OCI-LY3 (cell line): ENCODE data around the gene ILF2.

Experiments
- H2AFZ ChIP-seq: fragments of 200-600, 300-600 bp; shearing (Covaris generic); 2 replicates; pipeline ENCODE4 v1.6.0; 2014; ENCODE audit warnings: antibody characterized with exemption, low read depth, low read length
- H3K27ac ChIP-seq: fragments of 200-600, 300-600 bp; sonication (generic); 2 replicates; pipeline ENCODE4 v1.5.1; 2014; ENCODE audit warnings: mild to moderate bottlenecking, low read length, moderate library complexity, mixed read lengths
- H3K27me3 ChIP-seq: fragments of 200-600, 300-600 bp; sonication (generic); 2 replicates; pipeline ENCODE4 v1.6.1; 2014; ENCODE audit warnings: low read depth, low read length, mixed read lengths
- H3K36me3 ChIP-seq: fragments of 200-600, 300-600 bp; sonication (generic); replicated peaks from 2 replicates; pipeline ENCODE3; 2014; ENCODE audit warnings: low read depth, low read length, mixed read lengths
- H3K4me1 ChIP-seq: fragments of 300-600, 200-600 bp; sonication (generic); 2 replicates; pipeline ENCODE4 v1.6.1; 2014; ENCODE audit warnings: low read length, mixed read lengths
- H3K4me2 ChIP-seq: fragments of 200-600, 300-600 bp; sonication (generic); 2 replicates; pipeline ENCODE4 v1.6.1; 2014; ENCODE audit warnings: low read length, mixed read lengths
- H3K4me3 ChIP-seq: fragments of 300-600, 200-600 bp; sonication (generic); 2 replicates; pipeline ENCODE4 v1.5.1; 2014; ENCODE audit warnings: antibody characterized with exemption, mild to moderate bottlenecking, low read length, moderate library complexity
- H3K79me2 ChIP-seq: fragments of 300-600, 200-600 bp; shearing (Covaris generic); 2 replicates; pipeline ENCODE4 v1.6.1; 2014; ENCODE audit warnings: mild to moderate bottlenecking, low read length, mixed read lengths
- H3K9ac ChIP-seq: fragments of 300-600, 200-600 bp; shearing (Covaris generic); 2 replicates; pipeline ENCODE4 v1.6.0; 2014; ENCODE audit warnings: mild to moderate bottlenecking, low read length, moderate library complexity
- H3K9me3 ChIP-seq: fragments of 200-600, 300-600 bp; shearing (Covaris generic); 2 replicates; pipeline ENCODE4 v1.6.1; 2014; ENCODE audit warnings: low read length, mixed read lengths; ENCODE audit not compliant: insufficient read depth
- H4K20me1 ChIP-seq: fragments of 200-600, 300-600 bp; sonication (generic); 2 replicates; pipeline ENCODE4 v1.6.1; 2016; ENCODE audit warnings: low read length, mixed read lengths; ENCODE audit not compliant: insufficient read depth
- CTCF ChIP-seq: fragments of 200-600, 300-600 bp; sonication (generic); IDR thresholded peaks from 2 replicates; pipeline ENCODE4 v1.5.1; 2014; ENCODE audit warnings: antibody characterized with exemption, low read length, low read depth
- EZH2phosphoT487 ChIP-seq: fragments of 200-600 bp; shearing (Covaris generic); IDR thresholded peaks from 2 replicates; pipeline ENCODE4 v1.6.1; 2018; ENCODE audit warnings: antibody characterized with exemption, mixed run types, low read depth

Gene ILF2

GRCh38 chr1:153615406-153615805 is 55.4 kb downstream of the ILF2 start:
- H3K36me3 ChIP-seq: peaks cover 9% of the 10 kb centered on the region
- 0 out of 2 replicates have a peak overlapping the region, but pooled peaks have one; percentile 31 for H3K4me3 ChIP-seq
- H2AFZ ChIP-seq: no peak overlapping the region
- no peaks in the 10 kb centered on the region for H4K20me1 ChIP-seq
- H3K9me3 ChIP-seq: no peaks in the 10 kb centered on the region
- TF ChIP-seq CTCF (no peak), EZH2phosphoT487 (no peak)
- peak overlapping the region; percentile 65 for H3K27ac ChIP-seq
- peak overlapping the region; percentile 56; the same call in 1 of the 2 replicates for H3K9ac ChIP-seq
- no peaks in the 10 kb centered on the region for H3K79me2 ChIP-seq
- no peaks in the 10 kb centered on the region for H3K27me3 ChIP-seq
- peaks cover 32% of the 10 kb centered on the region for H3K4me1 ChIP-seq
- peak overlapping the region; percentile 59 for H3K4me2 ChIP-seq

- Histone ChIP-seq H2AFZ (no peak overlapping the region), H3K27me3 (no peaks in the 10 kb centered on the region), H3K36me3 (peaks cover 8% of the 10 kb centered on the region), H3K4me3 (no peak overlapping the region), H3K9ac (no peak overlapping the region), H4K20me1 (no peaks in the 10 kb centered on the region), H3K27ac (no peak overlapping the region), H3K4me1 (peaks cover 32% of the 10 kb centered on the region), H3K9me3 (no peaks in the 10 kb centered on the region), H3K79me2 (no peaks in the 10 kb centered on the region), H3K4me2 (no peak overlapping the region)
- TF ChIP-seq CTCF (no peak), EZH2phosphoT487 (no peak)
Measured at GRCh38 chr1:153614906-153615305, 55.9 kb downstream of the ILF2 start.

- peaks cover 32% of the 10 kb centered on the region for H3K4me1 ChIP-seq
- H3K9ac ChIP-seq: no peak overlapping the region
- H3K9me3 ChIP-seq: no peaks in the 10 kb centered on the region
- no peaks in the 10 kb centered on the region for H3K79me2 ChIP-seq
- peaks cover 3% of the 10 kb centered on the region for H3K36me3 ChIP-seq
- TF ChIP-seq CTCF: no peak
- TF ChIP-seq EZH2phosphoT487: no peak
- no peak overlapping the region for H3K4me2 ChIP-seq
- no peaks in the 10 kb centered on the region for H3K27me3 ChIP-seq
- no peak overlapping the region for H3K4me3 ChIP-seq
- H2AFZ ChIP-seq: no peak overlapping the region
- H4K20me1 ChIP-seq: no peaks in the 10 kb centered on the region
- no peak overlapping the region for H3K27ac ChIP-seq
Measured at GRCh38 chr1:153614189-153614900, 56.4 kb downstream of the ILF2 start.

GRCh38 chr1:153613406-153613805 is 57.4 kb downstream of the ILF2 start:
- H2AFZ ChIP-seq: no peak overlapping the region
- no peaks in the 10 kb centered on the region for H3K27me3 ChIP-seq
- peaks cover 32% of the 10 kb centered on the region for H3K4me1 ChIP-seq
- H3K79me2 ChIP-seq: no peaks in the 10 kb centered on the region
- H3K9ac ChIP-seq: no peak overlapping the region
- H3K27ac ChIP-seq: no peak overlapping the region
- no peaks in the 10 kb centered on the region for H3K36me3 ChIP-seq
- no peaks in the 10 kb centered on the region for H3K9me3 ChIP-seq
- H3K4me3 ChIP-seq: no peak overlapping the region
- H3K4me2 ChIP-seq: no peak overlapping the region
- no peaks in the 10 kb centered on the region for H4K20me1 ChIP-seq
- TF ChIP-seq EZH2phosphoT487: no peak
- TF ChIP-seq CTCF: no peak
